H1 (cell line): ENCODE data around the gene NFYB.

Source experiments
- BCL11A ChIP-seq, 2 experiments: IDR thresholded peaks; one replicate each; pipeline ENCODE4 v1.6.1; 2011; ENCODE audit warnings: low read depth in 2 of 2, low read length in 2 of 2, mild to moderate bottlenecking in 2 of 2
- CTCF ChIP-seq, 3 experiments: IDR thresholded peaks; 1 replicate in 2 of 3; 2 replicates in 1 of 3; pipeline versions ENCODE4 v1.5.1 to v1.6.1; 2011; ENCODE audit warnings: low read length in 3 of 3, mild to moderate bottlenecking in 3 of 3, inconsistent platforms in 2 of 3, low read depth in 1 of 3, moderate library complexity in 1 of 3; ENCODE audit not compliant: insufficient read depth in 1 of 3; ENCODE audit errors: control extremely low read depth in 1 of 3
- EGR1 ChIP-seq: IDR thresholded peaks from 2 replicates; pipeline ENCODE4 v1.6.1; 2011; ENCODE audit warnings: low read depth, low read length, borderline replicate concordance
- EP300 ChIP-seq, 2 experiments: IDR thresholded peaks; 1 replicate in 1 of 2; 2 replicates in 1 of 2; pipeline ENCODE4 v1.6.1; 2011 to 2012; ENCODE audit warnings: low read depth in 2 of 2, low read length in 2 of 2, mild to moderate bottlenecking in 2 of 2, borderline replicate concordance in 1 of 2, inconsistent platforms in 1 of 2, moderate library complexity in 1 of 2
- HDAC2 ChIP-seq, 2 experiments: fragments of 300-600 bp in 1 of 2; sonication (generic) in 1 of 2; IDR thresholded peaks; 2 replicates each; pipeline ENCODE4 v1.6.1; 2011 to 2012; ENCODE audit warnings: low read depth in 2 of 2, low read length in 2 of 2, mild to moderate bottlenecking in 2 of 2, moderate library complexity in 2 of 2, borderline replicate concordance in 1 of 2, inconsistent platforms in 1 of 2
- NRF1 ChIP-seq: IDR thresholded peaks from 2 replicates; pipeline ENCODE4 v1.6.1; 2011; ENCODE audit warnings: mild to moderate bottlenecking, low read depth, low read length, improper control_type of control experiment
- TAF1 ChIP-seq: IDR thresholded peaks from 2 replicates; pipeline ENCODE4 v1.6.1; 2011; ENCODE audit warnings: mild to moderate bottlenecking, low read depth, low read length
- TF ChIP-seq, protein P1 (sequence below): fragments of 300-600 bp; sonication (generic); IDR thresholded peaks from 2 replicates; pipeline ENCODE4 v1.7.1; 2012; ENCODE audit warnings: low read length, moderate library complexity, mild to moderate bottlenecking, inconsistent platforms; ENCODE audit not compliant: insufficient replicate concordance

- TF ChIP-seq CTCF (IDR thresholded peaks at IDR 0.05; ENCODE audit: control extremely low read depth in 1 of 3, insufficient read depth in 1 of 3, low read depth in 1 of 3, low read length in 3 of 3) (no peak), EP300 (IDR thresholded peaks at IDR 0.05; ENCODE audit: borderline replicate concordance in 1 of 2, low read depth in 2 of 2, low read length in 2 of 2) (no peak), NRF1 (no peak), BCL11A (IDR thresholded peaks at IDR 0.05; ENCODE audit: low read depth in 2 of 2, low read length in 2 of 2) (no peak), HDAC2 (IDR thresholded peaks at IDR 0.05; ENCODE audit: borderline replicate concordance in 1 of 2, low read depth in 2 of 2, low read length in 2 of 2) (no peak), TAF1 (no peak), EGR1 (no peak)
- TF ChIP-seq, protein P1, sequence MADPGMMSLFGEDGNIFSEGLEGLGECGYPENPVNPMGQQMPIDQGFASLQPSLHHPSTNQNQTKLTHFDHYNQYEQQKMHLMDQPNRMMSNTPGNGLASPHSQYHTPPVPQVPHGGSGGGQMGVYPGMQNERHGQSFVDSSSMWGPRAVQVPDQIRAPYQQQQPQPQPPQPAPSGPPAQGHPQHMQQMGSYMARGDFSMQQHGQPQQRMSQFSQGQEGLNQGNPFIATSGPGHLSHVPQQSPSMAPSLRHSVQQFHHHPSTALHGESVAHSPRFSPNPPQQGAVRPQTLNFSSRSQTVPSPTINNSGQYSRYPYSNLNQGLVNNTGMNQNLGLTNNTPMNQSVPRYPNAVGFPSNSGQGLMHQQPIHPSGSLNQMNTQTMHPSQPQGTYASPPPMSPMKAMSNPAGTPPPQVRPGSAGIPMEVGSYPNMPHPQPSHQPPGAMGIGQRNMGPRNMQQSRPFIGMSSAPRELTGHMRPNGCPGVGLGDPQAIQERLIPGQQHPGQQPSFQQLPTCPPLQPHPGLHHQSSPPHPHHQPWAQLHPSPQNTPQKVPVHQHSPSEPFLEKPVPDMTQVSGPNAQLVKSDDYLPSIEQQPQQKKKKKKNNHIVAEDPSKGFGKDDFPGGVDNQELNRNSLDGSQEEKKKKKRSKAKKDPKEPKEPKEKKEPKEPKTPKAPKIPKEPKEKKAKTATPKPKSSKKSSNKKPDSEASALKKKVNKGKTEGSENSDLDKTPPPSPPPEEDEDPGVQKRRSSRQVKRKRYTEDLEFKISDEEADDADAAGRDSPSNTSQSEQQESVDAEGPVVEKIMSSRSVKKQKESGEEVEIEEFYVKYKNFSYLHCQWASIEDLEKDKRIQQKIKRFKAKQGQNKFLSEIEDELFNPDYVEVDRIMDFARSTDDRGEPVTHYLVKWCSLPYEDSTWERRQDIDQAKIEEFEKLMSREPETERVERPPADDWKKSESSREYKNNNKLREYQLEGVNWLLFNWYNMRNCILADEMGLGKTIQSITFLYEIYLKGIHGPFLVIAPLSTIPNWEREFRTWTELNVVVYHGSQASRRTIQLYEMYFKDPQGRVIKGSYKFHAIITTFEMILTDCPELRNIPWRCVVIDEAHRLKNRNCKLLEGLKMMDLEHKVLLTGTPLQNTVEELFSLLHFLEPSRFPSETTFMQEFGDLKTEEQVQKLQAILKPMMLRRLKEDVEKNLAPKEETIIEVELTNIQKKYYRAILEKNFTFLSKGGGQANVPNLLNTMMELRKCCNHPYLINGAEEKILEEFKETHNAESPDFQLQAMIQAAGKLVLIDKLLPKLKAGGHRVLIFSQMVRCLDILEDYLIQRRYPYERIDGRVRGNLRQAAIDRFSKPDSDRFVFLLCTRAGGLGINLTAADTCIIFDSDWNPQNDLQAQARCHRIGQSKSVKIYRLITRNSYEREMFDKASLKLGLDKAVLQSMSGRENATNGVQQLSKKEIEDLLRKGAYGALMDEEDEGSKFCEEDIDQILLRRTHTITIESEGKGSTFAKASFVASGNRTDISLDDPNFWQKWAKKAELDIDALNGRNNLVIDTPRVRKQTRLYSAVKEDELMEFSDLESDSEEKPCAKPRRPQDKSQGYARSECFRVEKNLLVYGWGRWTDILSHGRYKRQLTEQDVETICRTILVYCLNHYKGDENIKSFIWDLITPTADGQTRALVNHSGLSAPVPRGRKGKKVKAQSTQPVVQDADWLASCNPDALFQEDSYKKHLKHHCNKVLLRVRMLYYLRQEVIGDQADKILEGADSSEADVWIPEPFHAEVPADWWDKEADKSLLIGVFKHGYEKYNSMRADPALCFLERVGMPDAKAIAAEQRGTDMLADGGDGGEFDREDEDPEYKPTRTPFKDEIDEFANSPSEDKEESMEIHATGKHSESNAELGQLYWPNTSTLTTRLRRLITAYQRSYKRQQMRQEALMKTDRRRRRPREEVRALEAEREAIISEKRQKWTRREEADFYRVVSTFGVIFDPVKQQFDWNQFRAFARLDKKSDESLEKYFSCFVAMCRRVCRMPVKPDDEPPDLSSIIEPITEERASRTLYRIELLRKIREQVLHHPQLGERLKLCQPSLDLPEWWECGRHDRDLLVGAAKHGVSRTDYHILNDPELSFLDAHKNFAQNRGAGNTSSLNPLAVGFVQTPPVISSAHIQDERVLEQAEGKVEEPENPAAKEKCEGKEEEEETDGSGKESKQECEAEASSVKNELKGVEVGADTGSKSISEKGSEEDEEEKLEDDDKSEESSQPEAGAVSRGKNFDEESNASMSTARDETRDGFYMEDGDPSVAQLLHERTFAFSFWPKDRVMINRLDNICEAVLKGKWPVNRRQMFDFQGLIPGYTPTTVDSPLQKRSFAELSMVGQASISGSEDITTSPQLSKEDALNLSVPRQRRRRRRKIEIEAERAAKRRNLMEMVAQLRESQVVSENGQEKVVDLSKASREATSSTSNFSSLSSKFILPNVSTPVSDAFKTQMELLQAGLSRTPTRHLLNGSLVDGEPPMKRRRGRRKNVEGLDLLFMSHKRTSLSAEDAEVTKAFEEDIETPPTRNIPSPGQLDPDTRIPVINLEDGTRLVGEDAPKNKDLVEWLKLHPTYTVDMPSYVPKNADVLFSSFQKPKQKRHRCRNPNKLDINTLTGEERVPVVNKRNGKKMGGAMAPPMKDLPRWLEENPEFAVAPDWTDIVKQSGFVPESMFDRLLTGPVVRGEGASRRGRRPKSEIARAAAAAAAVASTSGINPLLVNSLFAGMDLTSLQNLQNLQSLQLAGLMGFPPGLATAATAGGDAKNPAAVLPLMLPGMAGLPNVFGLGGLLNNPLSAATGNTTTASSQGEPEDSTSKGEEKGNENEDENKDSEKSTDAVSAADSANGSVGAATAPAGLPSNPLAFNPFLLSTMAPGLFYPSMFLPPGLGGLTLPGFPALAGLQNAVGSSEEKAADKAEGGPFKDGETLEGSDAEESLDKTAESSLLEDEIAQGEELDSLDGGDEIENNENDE = no peak
These were observed 25.6 kb upstream of the NFYB start for GRCh38 chr12:104163631-104164030.
